Activated CD4-positive, alpha-beta memory T cell treated with anti-CD3 and anti-CD28 coated beads, Interleukin-2, amount 10 ng/mL, durations not matched to agents 7 days and 5 days (primary cell): ENCODE data around the gene SERPINH1. TPM values are rescaled to one million over a fixed set of nuclear protein-coding genes. Genes with fewer than 3 reads are reported as not detected.

ENCODE experiments used
- CTCF ChIA-PET: fragments of 350-600 bp; sonication (Branson Sonifier 250); formaldehyde crosslinking; loops from one replicate; lab custom pipeline; 2021; ENCODE audit warnings: antibody characterized with exemption, inconsistent platforms; lab: Charles Lee
- POLR2A ChIA-PET: fragments of 350-600 bp; sonication (Branson Sonifier 250); formaldehyde crosslinking; loops from one replicate; lab custom pipeline; 2021; ENCODE audit warnings: antibody characterized with exemption; lab: Charles Lee
- DNase-seq: peaks from one replicate; pipeline ENCODE4 v3.0.0-alpha.2; 2020
- H3K27ac Mint-ChIP-seq: one replicate; pipeline ENCODE4 v1.8.0; 2021; ENCODE audit warnings: mild to moderate bottlenecking, mixed read lengths
- H3K27me3 Mint-ChIP-seq: one replicate; pipeline ENCODE4 v1.8.0; 2021; ENCODE audit warnings: mixed read lengths
- H3K36me3 Mint-ChIP-seq: one replicate; pipeline ENCODE4 v1.8.0; 2021; ENCODE audit warnings: low read depth, mixed read lengths
- H3K4me1 Mint-ChIP-seq: one replicate; pipeline ENCODE4 v1.8.0; 2021; ENCODE audit warnings: mixed read lengths
- H3K4me3 Mint-ChIP-seq: one replicate; pipeline ENCODE4 v1.8.0; 2021; ENCODE audit warnings: mild to moderate bottlenecking, mixed read lengths
- H3K9me3 Mint-ChIP-seq: one replicate; pipeline ENCODE4 v1.8.0; 2021; ENCODE audit warnings: mixed read lengths
- total RNA-seq, 2 experiments: library from RNA; stranded (reverse); gene quantifications; one replicate each; pipeline ENCODE4 v1.2.3, GENCODE V29; 2021

The SERPINH1 gene
- total RNA-seq, 2 experiments from 2014 or later, result 12.2 to 13.3 TPM

- POLR2A ChIA-PET, result interaction anchor here (4.4 kb wide), 1 partner anchor 11 kb away, joined by 19 read pairs; the partner anchor contains the start of gene SERPINH1
- no peaks in the 10 kb centered on the region for H3K27me3 Mint-ChIP-seq
- H3K4me3 Mint-ChIP-seq, result no peak overlapping the region
- CTCF ChIA-PET, result interaction anchor here (3.2 kb wide), 1 partner anchor 12 kb away, joined by 14 read pairs; the partner anchor contains the start of gene SERPINH1
- no peak for DNase-seq
- peaks cover 7% of the 10 kb centered on the region for H3K4me1 Mint-ChIP-seq
- no peak overlapping the region for H3K27ac Mint-ChIP-seq
- H3K36me3 Mint-ChIP-seq, result peaks cover 15% of the 10 kb centered on the region
- no peaks in the 10 kb centered on the region for H3K9me3 Mint-ChIP-seq
Measured at GRCh38 chr11:75572744-75573143, 10.7 kb downstream of the SERPINH1 start.

- ChIA-PET CTCF (interaction anchor here (0.6 to 3.2 kb wide), 5 partner anchors 14 to 306 kb away, joined by 3 to 14 read pairs (median 4); partner anchors contain the start of gene SERPINH1), POLR2A (interaction anchor here (1.3 to 4.4 kb wide), 2 partner anchors 8 to 13 kb away, joined by 4 to 19 read pairs; partner anchors contain the start of gene SERPINH1)
- H3K27ac Mint-ChIP-seq, result no peak overlapping the region
- H3K9me3 Mint-ChIP-seq, result no peaks in the 10 kb centered on the region
- H3K4me3 Mint-ChIP-seq, result no peak overlapping the region
- H3K4me1 Mint-ChIP-seq, result peaks cover 9% of the 10 kb centered on the region
- no peaks in the 10 kb centered on the region for H3K27me3 Mint-ChIP-seq
- DNase-seq, result no peak
- H3K36me3 Mint-ChIP-seq, result peaks cover 6% of the 10 kb centered on the region
Measured at GRCh38 chr11:75574698-75575602, 12.9 kb downstream of the SERPINH1 start.

GRCh38 chr11:75576017-75576416 is 14.0 kb downstream of the SERPINH1 start:
- no peak for DNase-seq
- no peaks in the 10 kb centered on the region for H3K27me3 Mint-ChIP-seq
- no peaks in the 10 kb centered on the region for H3K9me3 Mint-ChIP-seq
- peaks cover 13% of the 10 kb centered on the region for H3K4me1 Mint-ChIP-seq
- POLR2A ChIA-PET, result interaction anchor here (1.3 to 4.4 kb wide), 2 partner anchors 9 to 14 kb away, joined by 4 to 19 read pairs; partner anchors contain the start of gene SERPINH1
- peaks cover 6% of the 10 kb centered on the region for H3K36me3 Mint-ChIP-seq
- CTCF ChIA-PET, result interaction anchor here (0.5 to 3.2 kb wide), 6 partner anchors 10 to 913 kb away, joined by 3 to 14 read pairs (median 4); partner anchors contain the start of gene SERPINH1
- no peak overlapping the region for H3K4me3 Mint-ChIP-seq
- H3K27ac Mint-ChIP-seq, result no peak overlapping the region

- Mint-ChIP-seq H3K36me3 (peaks cover 6% of the 10 kb centered on the region), H3K9me3 (no peaks in the 10 kb centered on the region), H3K27me3 (no peaks in the 10 kb centered on the region), H3K27ac (no peak overlapping the region), H3K4me1 (peaks cover 14% of the 10 kb centered on the region), H3K4me3 (no peak overlapping the region)
- POLR2A ChIA-PET, result interaction anchor here (1.3 to 4.4 kb wide), 2 partner anchors 9 to 15 kb away, joined by 4 to 19 read pairs; partner anchors contain the start of gene SERPINH1
- CTCF ChIA-PET, result interaction anchor here (0.5 to 1.8 kb wide), 6 partner anchors 11 to 912 kb away, joined by 3 to 9 read pairs (median 4); no protein-coding TSS in a partner anchor
- no peak for DNase-seq
Measured at GRCh38 chr11:75576499-75576918, 14.5 kb downstream of the SERPINH1 start.

- POLR2A ChIA-PET, result no interaction called here
- CTCF ChIA-PET, result interaction anchor here (0.6 to 1.8 kb wide), 9 partner anchors 10 to 188 kb away, joined by 3 to 5 read pairs (median 3); no protein-coding TSS in a partner anchor
- peak; percentile 57 for DNase-seq
- Mint-ChIP-seq H3K27me3 (no peaks in the 10 kb centered on the region), H3K27ac (no peak overlapping the region), H3K4me1 (peaks cover 21% of the 10 kb centered on the region), H3K36me3 (peaks cover 3% of the 10 kb centered on the region), H3K9me3 (no peaks in the 10 kb centered on the region), H3K4me3 (no peak overlapping the region)
Measured at GRCh38 chr11:75577207-75577606, 15.2 kb downstream of the SERPINH1 start.

GRCh38 chr11:75578977-75579376 is 16.9 kb downstream of the SERPINH1 start:
- CTCF ChIA-PET, result interaction anchor here (1.5 to 1.6 kb wide), 5 partner anchors 9 to 134 kb away, joined by 3 to 5 read pairs (median 4); no protein-coding TSS in a partner anchor
- Mint-ChIP-seq H3K36me3 (no peaks in the 10 kb centered on the region), H3K27me3 (no peaks in the 10 kb centered on the region), H3K4me3 (no peak overlapping the region), H3K9me3 (no peaks in the 10 kb centered on the region), H3K4me1 (peaks cover 32% of the 10 kb centered on the region), H3K27ac (no peak overlapping the region)
- POLR2A ChIA-PET, result no interaction called here
- no peak for DNase-seq

- Mint-ChIP-seq H3K9me3 (no peaks in the 10 kb centered on the region), H3K27ac (no peak overlapping the region), H3K36me3 (no peaks in the 10 kb centered on the region), H3K4me3 (no peak overlapping the region), H3K4me1 (peaks cover 36% of the 10 kb centered on the region), H3K27me3 (peaks cover under 1% of the 10 kb centered on the region)
- CTCF ChIA-PET, result interaction anchor here (1.5 kb wide), 1 partner anchor 10 kb away, joined by 4 read pairs; no protein-coding TSS in a partner anchor
- POLR2A ChIA-PET, result no interaction called here
- DNase-seq, result no peak
Measured at GRCh38 chr11:75579841-75580240, 17.8 kb downstream of the SERPINH1 start.

GRCh38 chr11:75582506-75582894 is 20.4 kb downstream of the SERPINH1 start:
- H3K27me3 Mint-ChIP-seq, result peaks cover 2% of the 10 kb centered on the region
- H3K4me3 Mint-ChIP-seq, result peak overlapping the region; percentile 79
- ChIA-PET CTCF (interaction anchor here (1.2 kb wide), 1 partner anchor 48 kb away, joined by 3 read pairs; no protein-coding TSS in a partner anchor), POLR2A (interaction anchor here (0.6 to 2.0 kb wide), 3 partner anchors 9 to 324 kb away, joined by 3 to 7 read pairs (median 3); no protein-coding TSS in a partner anchor)
- no peaks in the 10 kb centered on the region for H3K36me3 Mint-ChIP-seq
- H3K27ac Mint-ChIP-seq, result peak overlapping the region; percentile 63
- no peaks in the 10 kb centered on the region for H3K9me3 Mint-ChIP-seq
- H3K4me1 Mint-ChIP-seq, result peaks cover 31% of the 10 kb centered on the region
- no peak for DNase-seq

- H3K9me3 Mint-ChIP-seq, result no peaks in the 10 kb centered on the region
- H3K27me3 Mint-ChIP-seq, result peaks cover 2% of the 10 kb centered on the region
- H3K36me3 Mint-ChIP-seq, result no peaks in the 10 kb centered on the region
- POLR2A ChIA-PET, result interaction anchor here (1.1 to 2.0 kb wide), 3 partner anchors 9 to 49 kb away, joined by 3 to 7 read pairs (median 3); no protein-coding TSS in a partner anchor
- H3K27ac Mint-ChIP-seq, result peak overlapping the region; percentile 63
- H3K4me3 Mint-ChIP-seq, result peak overlapping the region; percentile 79
- peak; percentile 74 for DNase-seq
- CTCF ChIA-PET, result interaction anchor here (1.1 kb wide), 1 partner anchor 21 kb away, joined by 4 read pairs; the partner anchor contains the start of gene SERPINH1
- H3K4me1 Mint-ChIP-seq, result peaks cover 31% of the 10 kb centered on the region
Measured at GRCh38 chr11:75582895-75583717, 21.1 kb downstream of the SERPINH1 start.

- H3K27ac Mint-ChIP-seq, result no peak overlapping the region
- POLR2A ChIA-PET, result interaction anchor here (1.1 to 2.0 kb wide), 3 partner anchors 8 to 50 kb away, joined by 3 to 7 read pairs (median 3); no protein-coding TSS in a partner anchor
- no peaks in the 10 kb centered on the region for H3K9me3 Mint-ChIP-seq
- DNase-seq, result peak; percentile 25
- CTCF ChIA-PET, result interaction anchor here (1.1 kb wide), 2 partner anchors 11 to 22 kb away, joined by 3 to 4 read pairs; partner anchors contain the start of gene SERPINH1
- H3K36me3 Mint-ChIP-seq, result no peaks in the 10 kb centered on the region
- peaks cover 2% of the 10 kb centered on the region for H3K27me3 Mint-ChIP-seq
- H3K4me1 Mint-ChIP-seq, result peaks cover 28% of the 10 kb centered on the region
- H3K4me3 Mint-ChIP-seq, result peak overlapping the region; percentile 79
Measured at GRCh38 chr11:75583718-75584658, 21.9 kb downstream of the SERPINH1 start.
